Ovary (tissue), 9 donors: Measurements from ENCODE around the gene LGALS7. TPM values are rescaled to one million over a fixed set of nuclear protein-coding genes. Genes with fewer than 3 reads are reported as not detected.

Source experiments
- DNase-seq, 5 donors: peaks; one replicate each; pipeline ENCODE4 v3.0.0-alpha.2; 2019 to 2020
- H3K27ac ChIP-seq, 2 donors: fragments of 200-600 bp; one replicate each; pipeline versions ENCODE4 v1.5.1 to v1.8.0; 2019 to 2022
- H3K27me3 ChIP-seq: fragments of 200-600 bp; one replicate; pipeline ENCODE4 v1.8.0; 2022
- H3K36me3 ChIP-seq: fragments of 200-600 bp; sonication (generic); one replicate; pipeline ENCODE4 v1.5.1; 2019
- H3K4me1 ChIP-seq: one replicate; pipeline ENCODE4 v1.8.1; 2013; ENCODE audit warnings: mild to moderate bottlenecking, moderate library complexity; ENCODE audit not compliant: insufficient read depth
- H3K4me3 ChIP-seq: fragments of 200-600 bp; sonication (generic); one replicate; pipeline ENCODE4 v1.5.1; 2017
- H3K9me3 ChIP-seq, 2 donors: fragments of 200-600 bp in 1 of 2; sonication (generic) in 1 of 2; one replicate each; pipeline versions ENCODE4 v1.5.1 to v1.8.1; 2013 to 2019; ENCODE audit warnings: mild to moderate bottlenecking in 1 of 2, moderate library complexity in 1 of 2
- CTCF ChIP-seq, 3 donors: fragments of 450-650 bp in 2 of 3; fragments of 200-600 bp in 1 of 3; IDR thresholded peaks; one replicate each; pipeline versions ENCODE4 v1.5.1 to v1.8.0; 2016 to 2022; ENCODE audit warnings: antibody characterized with exemption in 3 of 3, mild to moderate bottlenecking in 1 of 3
- EP300 ChIP-seq: sonication (generic); formaldehyde crosslinking; IDR thresholded peaks from one replicate; pipeline ENCODE4 v1.6.1; 2017; ENCODE audit warnings: antibody characterized with exemption
- POLR2A ChIP-seq: fragments of 450-650 bp; IDR thresholded peaks from one replicate; pipeline ENCODE4 v1.6.1; 2017; ENCODE audit warnings: antibody characterized with exemption, mild to moderate bottlenecking, moderate library complexity
- WGBS, 3 donors: extraction: QIAGEN DNeasy Blood & Tissue Kit in 1 of 3; methylation state at CpG; one replicate each; pipeline versions ENCODE4 v1.1.5 to v1.1.7; 2013 to 2017; 5-methylcytosine and 5-hydroxymethylcytosine counted together
- intact Hi-C, 4 donors: fragments of 100-400 bp; cut with DNase I; formaldehyde crosslinking; loops; one replicate each; pipeline versions ENCODE4 v1.11.0 to v1.15.1; 2022 to 2023
- polyA plus RNA-seq, 2 donors: library from polyadenylated mRNA; stranded (reverse); fragments of 200-250 nt in 1 of 2; fragments of 350-450 nt in 1 of 2; fragmentation: Illumina TruSeq in 1 of 2; extraction: RNeasy Lipid Tissue Mini Kit (QIAGEN cat#74804) in 1 of 2; gene quantifications; one replicate each; pipeline ENCODE4 v1.2.3, GENCODE V29; 2013 to 2014
- total RNA-seq, 7 donors: library from RNA; depleted of rRNA in 2 of 7; stranded (reverse); fragments of >200 nt in 2 of 7; fragmentation: NEBNext Ultra II Directional in 3 of 7; extraction: Animal tissue kit (Norgen Biotek cat#: 25700) in 3 of 7; gene quantifications; one replicate each; pipeline versions ENCODE4 v1.1.0 to v1.2.4, GENCODE V29; 2016 to 2023
- donor health status: DM: no; HTN: no; CAD: no; lungs with moderate emphysema.
- donor health status: DM: no; HTN: no; CAD: no.
- donor health status: Bipolar disorder and iron deficiency.
- donor health status: DM: yes; HTN: yes; CAD: no.
- donor health status: DM: no; HTN: no; CAD: no.
- donor health status: DM: yes; HTN: yes; CAD: no.

The LGALS7 gene
- total and polyA plus RNA-seq, 9 donors: 0.69 to 0.84 (median 0.79) TPM; not detected in 6

GRCh38 chr19:38737281-38737865, 35.9 kb downstream of the LGALS7 start:
- H3K9me3 ChIP-seq: no peaks in the 10 kb centered on the region
- H3K4me3 ChIP-seq: no peak overlapping the region
- H3K27me3 ChIP-seq: no peaks in the 10 kb centered on the region
- no peak overlapping the region for H3K27ac ChIP-seq
- intact Hi-C loops: no loop called here
- no peaks in the 10 kb centered on the region for H3K36me3 ChIP-seq
- no peaks in the 10 kb centered on the region for H3K4me1 ChIP-seq
- TF ChIP-seq CTCF (IDR thresholded peaks at IDR 0.05) (no peak), EP300 (no peak), POLR2A (no peak)
- peak in 1 of 5 donors; percentile 32 for DNase-seq
- WGBS, 3 donors: 62 to 65% (median 62%) methylated on average over 22 of the region's 22 CpGs

- Histone ChIP-seq H3K27ac (no peak overlapping the region), H3K4me3 (peak overlapping the region; percentile 19), H3K36me3 (no peaks in the 10 kb centered on the region), H3K27me3 (no peaks in the 10 kb centered on the region), H3K9me3 (no peaks in the 10 kb centered on the region), H3K4me1 (no peaks in the 10 kb centered on the region)
- intact Hi-C loops: no loop called here
- TF ChIP-seq EP300 (no peak), CTCF (IDR thresholded peaks at IDR 0.05) (no peak), POLR2A (no peak)
- peak; percentile 48 to 62 (median 56) for DNase-seq
- 16 to 20% (median 17%) methylated on average over 23 to 36 of the region's 36 CpGs for WGBS, 3 donors
Measured at GRCh38 chr19:38736413-38737280, 36.7 kb downstream of the LGALS7 start.

GRCh38 chr19:38736036-38736412, 37.3 kb downstream of the LGALS7 start:
- TF ChIP-seq POLR2A: no peak
- TF ChIP-seq CTCF (IDR thresholded peaks at IDR 0.05): no peak
- no peak for TF ChIP-seq EP300
- Histone ChIP-seq H3K27ac (no peak overlapping the region), H3K27me3 (no peaks in the 10 kb centered on the region), H3K36me3 (no peaks in the 10 kb centered on the region), H3K4me1 (no peaks in the 10 kb centered on the region), H3K4me3 (peak overlapping the region; percentile 19), H3K9me3 (no peaks in the 10 kb centered on the region)
- DNase-seq: peak; percentile 43 to 72 (median 64)
- intact Hi-C loops: no loop called here
- 0 to 1% (median 1%) methylated on average over 31 to 42 of the region's 42 CpGs for WGBS, 3 donors

GRCh38 chr19:38735257-38735686, 38.0 kb downstream of the LGALS7 start:
- TF ChIP-seq EP300: no peak
- TF ChIP-seq POLR2A: no peak
- no peak for TF ChIP-seq CTCF (IDR thresholded peaks at IDR 0.05)
- Histone ChIP-seq H3K4me3 (no peak overlapping the region), H3K27me3 (no peaks in the 10 kb centered on the region), H3K36me3 (no peaks in the 10 kb centered on the region), H3K4me1 (no peaks in the 10 kb centered on the region), H3K9me3 (no peaks in the 10 kb centered on the region), H3K27ac (peak overlapping the region; percentile 8 to 71)
- intact Hi-C loops: no loop called here
- DNase-seq: peak in 3 of 5 donors; percentile 37 to 53 (median 52)
- 22 to 51% (median 42%) methylated on average over 11 to 18 of the region's 18 CpGs for WGBS, 3 donors
